C4-2B (cell line): ENCODE data around the gene TMEM184A.

ENCODE experiments used
- CTCF ChIP-seq: fragments of 450-650 bp; conservative IDR thresholded peaks from 2 replicates; pipeline ENCODE4 v1.5.1; 2017; ENCODE audit warnings: mild to moderate bottlenecking
- ZFX ChIP-seq: fragments of 450-650 bp; IDR thresholded peaks from 2 replicates; pipeline ENCODE4 v1.6.1; 2017

DNA sequence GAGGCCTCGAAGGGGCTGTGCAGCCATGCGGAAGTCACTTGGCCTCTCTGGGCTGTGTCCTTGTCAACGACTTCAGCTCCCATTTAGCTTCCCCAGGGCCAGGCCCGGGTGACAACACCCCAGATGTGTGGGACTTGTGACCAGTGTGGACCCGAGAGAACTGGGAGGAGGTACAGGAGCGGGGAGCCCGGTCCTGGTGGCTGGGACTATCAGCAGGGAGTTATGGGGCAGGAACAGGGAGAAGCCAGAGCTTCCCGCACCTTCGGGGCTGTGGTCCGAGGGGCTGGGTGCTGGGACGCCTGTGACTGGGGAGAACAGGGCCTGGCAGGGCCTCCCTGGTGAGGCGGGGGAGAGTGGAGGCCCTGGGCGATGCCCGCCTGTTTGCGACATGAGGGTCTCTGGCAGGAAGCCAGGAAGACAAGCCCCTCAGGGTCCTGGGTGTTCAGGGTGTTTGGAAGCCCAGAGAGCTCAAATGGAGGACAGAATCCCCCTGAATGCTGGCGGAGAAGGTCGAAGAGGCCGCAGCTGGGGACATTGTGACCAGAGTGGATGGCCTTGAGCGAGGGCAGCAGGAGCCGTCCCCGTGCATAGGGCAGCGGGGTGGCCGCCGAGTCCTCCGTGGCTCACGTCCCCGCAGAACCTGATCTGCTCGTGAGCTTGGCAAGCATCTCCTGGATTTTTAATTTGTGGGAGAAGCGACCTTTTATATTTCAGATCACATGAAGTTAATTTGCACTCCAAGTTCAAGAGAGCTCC, 43.8 kb upstream of the TMEM184A start:
- no peak for TF ChIP-seq CTCF
- TF ChIP-seq ZFX: no peak
